HepG2 (cell line): ENCODE measurements around the gene CAPN15. TPM values are rescaled to one million over a fixed set of nuclear protein-coding genes. Genes with fewer than 3 reads are reported as not detected.
A peak's percentile ranks its signal among the peaks of the same experiment; 100 is the strongest.

Source experiments
- CHCHD3 ChIP-seq: sonication (generic); formaldehyde crosslinking; IDR thresholded peaks from 2 replicates; pipeline ENCODE4 v1.8.0; 2022; ENCODE audit warnings: mild to moderate bottlenecking, missing genetic modification reagents, moderate library complexity
- FOXA3 ChIP-seq: IDR thresholded peaks from 2 replicates; pipeline ENCODE4 v1.6.1; 2016; ENCODE audit warnings: missing genetic modification reagents, missing compliant biosample characterization
- HMGXB4 ChIP-seq, 2 experiments: sonication (generic) in 1 of 2; formaldehyde crosslinking in 1 of 2; IDR thresholded peaks; 2 replicates each; pipeline versions ENCODE4 v1.4.0 to v1.6.1; 2018 to 2020; ENCODE audit warnings: missing genetic modification reagents in 2 of 2, borderline replicate concordance in 1 of 2, low read depth in 1 of 2, mild to moderate bottlenecking in 1 of 2, missing biosample characterization in 1 of 2
- HNRNPK ChIP-seq: fragments of 200-400 bp; formaldehyde crosslinking; IDR thresholded peaks from 2 replicates; pipeline ENCODE4 v1.6.1; 2018; ENCODE audit warnings: low read length, low read depth, moderate library complexity, mild to moderate bottlenecking; ENCODE audit not compliant: poor library complexity, severe bottlenecking
- HOXA9 ChIP-seq: sonication (generic); formaldehyde crosslinking; IDR thresholded peaks from 2 replicates; pipeline ENCODE4 v1.8.1; 2022; ENCODE audit warnings: missing genetic modification reagents, mild to moderate bottlenecking, moderate library complexity, borderline replicate concordance
- MED1 ChIP-seq: sonication (generic); formaldehyde crosslinking; IDR thresholded peaks from 2 replicates; pipeline ENCODE4 v1.4.0; 2020; ENCODE audit warnings: missing genetic modification reagents
- NFIB ChIP-seq: sonication (generic); formaldehyde crosslinking; IDR thresholded peaks from 2 replicates; pipeline ENCODE4 v1.9.0; 2021; ENCODE audit warnings: missing genetic modification reagents, mild to moderate bottlenecking, borderline replicate concordance
- RBM22 ChIP-seq: fragments of 200-400 bp; formaldehyde crosslinking; optimal IDR thresholded peaks from 2 replicates; pipeline ENCODE3; 2017; ENCODE audit warnings: mild to moderate bottlenecking, low read length, moderate library complexity
- RBM39 ChIP-seq: fragments of 200-400 bp; formaldehyde crosslinking; IDR thresholded peaks from one replicate; pipeline ENCODE4 v1.6.1; 2018; ENCODE audit warnings: antibody characterized with exemption, mild to moderate bottlenecking, low read depth, low read length; ENCODE audit not compliant: poor library complexity, severe bottlenecking
- SALL1 ChIP-seq: sonication (generic); formaldehyde crosslinking; IDR thresholded peaks from 2 replicates; pipeline ENCODE4 v1.8.0; 2022; ENCODE audit warnings: mild to moderate bottlenecking, missing genetic modification reagents
- TBP ChIP-seq: sonication (generic); formaldehyde crosslinking; IDR thresholded peaks from 2 replicates; pipeline ENCODE4 v1.5.0; 2020; ENCODE audit warnings: missing genetic modification reagents
- TOE1 ChIP-seq: sonication (generic); formaldehyde crosslinking; IDR thresholded peaks from 2 replicates; pipeline ENCODE4 v1.4.0; 2020; ENCODE audit warnings: mild to moderate bottlenecking, missing genetic modification reagents
- ZBTB7B ChIP-seq: sonication (generic); formaldehyde crosslinking; IDR thresholded peaks from 2 replicates; pipeline ENCODE4 v1.4.0; 2020; ENCODE audit warnings: missing genetic modification reagents
- ZNF574 ChIP-seq: sonication (generic); formaldehyde crosslinking; IDR thresholded peaks from 2 replicates; pipeline ENCODE4 v1.4.0; 2020; ENCODE audit warnings: missing genetic modification reagents
- ZNF737 ChIP-seq: sonication (generic); formaldehyde crosslinking; IDR thresholded peaks from 2 replicates; pipeline ENCODE4 v1.5.0; 2020; ENCODE audit warnings: missing genetic modification reagents, mild to moderate bottlenecking, borderline replicate concordance
- ZNF75D ChIP-seq: sonication (generic); formaldehyde crosslinking; IDR thresholded peaks from 2 replicates; pipeline ENCODE4 v1.8.1; 2023; ENCODE audit warnings: missing genetic modification reagents, mild to moderate bottlenecking, borderline replicate concordance
- polyA plus RNA-seq, 8 experiments: library from polyadenylated mRNA; depleted of rRNA in 3 of 8; stranded (reverse) in 7 of 8; unstranded in 1 of 8; fragments of >200 nt; fragmentation: Illumina TruSeq in 4 of 8; extraction: Trizol in 4 of 8; gene quantifications; 2 replicates each; pipeline versions ENCODE4 v1.2.1 to v1.2.3, GENCODE V29; 2011 to 2016; ENCODE audit warnings: low read depth in 4 of 8, missing spikeins in 1 of 8, mixed read lengths in 1 of 8; ENCODE audit not compliant: insufficient read depth in 1 of 8
- total RNA-seq, 5 experiments: library from RNA; depleted of rRNA; stranded (reverse); fragments of >200 nt; fragmentation: Illumina TruSeq; extraction: Trizol; gene quantifications; 2 replicates each; pipeline ENCODE4 v1.2.3, GENCODE V29; 2016; ENCODE audit warnings: low read depth in 1 of 5
- TF ChIP-seq, protein P1 (sequence below): sonication (generic); formaldehyde crosslinking; conservative IDR thresholded peaks from 2 replicates; pipeline ENCODE4 v1.4.0; 2020; ENCODE audit warnings: mild to moderate bottlenecking, missing genetic modification reagents, moderate library complexity
- TF ChIP-seq, protein P2 (sequence below): sonication (generic); formaldehyde crosslinking; IDR thresholded peaks from 2 replicates; pipeline ENCODE4 v1.8.1; 2023; ENCODE audit warnings: mild to moderate bottlenecking, missing genetic modification reagents

The CAPN15 gene
- total and polyA plus RNA-seq, 2 of the 13 experiments (the other 11 are each of a cell fraction or from before 2014, with no cell fraction given) = 14.9 to 24.5 TPM

- TF ChIP-seq TOE1 (CRISPR knock-in tag) (no peak), TBP (CRISPR knock-in tag) (no peak), ZNF737 (CRISPR knock-in tag) (no peak), RBM39 (no peak), HMGXB4 (CRISPR knock-in tag; IDR thresholded peaks at IDR 0.05; ENCODE audit: borderline replicate concordance in 1 of 2, low read depth in 1 of 2) (peak; percentile 66 to 85; a peak in 2 of 4 replicates), RBM22 (no peak), MED1 (CRISPR knock-in tag) (peak; percentile 39; the same call in 1 of the 2 replicates), ZBTB7B (CRISPR knock-in tag) (peak; percentile 54), HNRNPK (peak; percentile 34), FOXA3 (0 out of 2 replicates have a peak, but pooled peaks have one; percentile 6), ZNF75D (CRISPR knock-in tag) (no peak), SALL1 (CRISPR knock-in tag) (peak; percentile 74; the same call in 1 of the 2 replicates), CHCHD3 (no peak), NFIB (CRISPR knock-in tag) (no peak), HOXA9 (no peak), ZNF574 (CRISPR knock-in tag) (peak; percentile 90)
- TF ChIP-seq, protein P1, sequence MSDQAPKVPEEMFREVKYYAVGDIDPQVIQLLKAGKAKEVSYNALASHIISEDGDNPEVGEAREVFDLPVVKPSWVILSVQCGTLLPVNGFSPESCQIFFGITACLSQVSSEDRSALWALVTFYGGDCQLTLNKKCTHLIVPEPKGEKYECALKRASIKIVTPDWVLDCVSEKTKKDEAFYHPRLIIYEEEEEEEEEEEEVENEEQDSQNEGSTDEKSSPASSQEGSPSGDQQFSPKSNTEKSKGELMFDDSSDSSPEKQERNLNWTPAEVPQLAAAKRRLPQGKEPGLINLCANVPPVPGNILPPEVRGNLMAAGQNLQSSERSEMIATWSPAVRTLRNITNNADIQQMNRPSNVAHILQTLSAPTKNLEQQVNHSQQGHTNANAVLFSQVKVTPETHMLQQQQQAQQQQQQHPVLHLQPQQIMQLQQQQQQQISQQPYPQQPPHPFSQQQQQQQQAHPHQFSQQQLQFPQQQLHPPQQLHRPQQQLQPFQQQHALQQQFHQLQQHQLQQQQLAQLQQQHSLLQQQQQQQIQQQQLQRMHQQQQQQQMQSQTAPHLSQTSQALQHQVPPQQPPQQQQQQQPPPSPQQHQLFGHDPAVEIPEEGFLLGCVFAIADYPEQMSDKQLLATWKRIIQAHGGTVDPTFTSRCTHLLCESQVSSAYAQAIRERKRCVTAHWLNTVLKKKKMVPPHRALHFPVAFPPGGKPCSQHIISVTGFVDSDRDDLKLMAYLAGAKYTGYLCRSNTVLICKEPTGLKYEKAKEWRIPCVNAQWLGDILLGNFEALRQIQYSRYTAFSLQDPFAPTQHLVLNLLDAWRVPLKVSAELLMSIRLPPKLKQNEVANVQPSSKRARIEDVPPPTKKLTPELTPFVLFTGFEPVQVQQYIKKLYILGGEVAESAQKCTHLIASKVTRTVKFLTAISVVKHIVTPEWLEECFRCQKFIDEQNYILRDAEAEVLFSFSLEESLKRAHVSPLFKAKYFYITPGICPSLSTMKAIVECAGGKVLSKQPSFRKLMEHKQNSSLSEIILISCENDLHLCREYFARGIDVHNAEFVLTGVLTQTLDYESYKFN = no peak; the same call in 1 of the 2 replicates
- TF ChIP-seq, protein P2, sequence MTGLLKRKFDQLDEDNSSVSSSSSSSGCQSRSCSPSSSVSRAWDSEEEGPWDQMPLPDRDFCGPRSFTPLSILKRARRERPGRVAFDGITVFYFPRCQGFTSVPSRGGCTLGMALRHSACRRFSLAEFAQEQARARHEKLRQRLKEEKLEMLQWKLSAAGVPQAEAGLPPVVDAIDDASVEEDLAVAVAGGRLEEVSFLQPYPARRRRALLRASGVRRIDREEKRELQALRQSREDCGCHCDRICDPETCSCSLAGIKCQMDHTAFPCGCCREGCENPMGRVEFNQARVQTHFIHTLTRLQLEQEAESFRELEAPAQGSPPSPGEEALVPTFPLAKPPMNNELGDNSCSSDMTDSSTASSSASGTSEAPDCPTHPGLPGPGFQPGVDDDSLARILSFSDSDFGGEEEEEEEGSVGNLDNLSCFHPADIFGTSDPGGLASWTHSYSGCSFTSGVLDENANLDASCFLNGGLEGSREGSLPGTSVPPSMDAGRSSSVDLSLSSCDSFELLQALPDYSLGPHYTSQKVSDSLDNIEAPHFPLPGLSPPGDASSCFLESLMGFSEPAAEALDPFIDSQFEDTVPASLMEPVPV (CRISPR knock-in tag) = no peak
Measured at GRCh38 chr16:578870-579405, 51.4 kb downstream of the CAPN15 start (continued).
